Measurements from ENCODE around the gene ZCWPW1.

DNA sequence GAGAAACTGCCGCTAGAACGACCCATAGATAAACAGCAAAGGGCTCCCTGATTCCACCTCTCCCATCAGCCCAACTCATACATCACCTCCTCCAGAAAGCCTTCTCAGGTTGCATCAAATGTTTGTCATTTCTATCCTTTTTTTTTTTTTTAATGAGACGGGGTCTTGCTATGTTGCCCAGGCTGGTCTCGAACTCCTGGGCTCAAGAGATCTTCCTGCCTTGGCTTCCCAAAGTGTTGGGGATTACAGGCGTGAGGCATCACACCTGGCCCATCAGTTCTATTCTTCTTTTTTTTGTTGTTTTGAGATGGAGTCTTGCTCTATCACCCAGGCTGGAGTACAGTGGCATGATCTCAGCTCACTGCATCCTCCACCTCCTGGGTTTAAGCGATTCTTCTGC, 28.5 kb upstream of the ZCWPW1 start:
- TF ChIP-seq POLR2A (IDR thresholded peaks at IDR 0.05) (no peak), POLR2AphosphoS5 (IDR thresholded peaks at IDR 0.05) (no peak), EP300 (IDR thresholded peaks at IDR 0.05) (no peak)
- TF ChIP-seq, protein P1, sequence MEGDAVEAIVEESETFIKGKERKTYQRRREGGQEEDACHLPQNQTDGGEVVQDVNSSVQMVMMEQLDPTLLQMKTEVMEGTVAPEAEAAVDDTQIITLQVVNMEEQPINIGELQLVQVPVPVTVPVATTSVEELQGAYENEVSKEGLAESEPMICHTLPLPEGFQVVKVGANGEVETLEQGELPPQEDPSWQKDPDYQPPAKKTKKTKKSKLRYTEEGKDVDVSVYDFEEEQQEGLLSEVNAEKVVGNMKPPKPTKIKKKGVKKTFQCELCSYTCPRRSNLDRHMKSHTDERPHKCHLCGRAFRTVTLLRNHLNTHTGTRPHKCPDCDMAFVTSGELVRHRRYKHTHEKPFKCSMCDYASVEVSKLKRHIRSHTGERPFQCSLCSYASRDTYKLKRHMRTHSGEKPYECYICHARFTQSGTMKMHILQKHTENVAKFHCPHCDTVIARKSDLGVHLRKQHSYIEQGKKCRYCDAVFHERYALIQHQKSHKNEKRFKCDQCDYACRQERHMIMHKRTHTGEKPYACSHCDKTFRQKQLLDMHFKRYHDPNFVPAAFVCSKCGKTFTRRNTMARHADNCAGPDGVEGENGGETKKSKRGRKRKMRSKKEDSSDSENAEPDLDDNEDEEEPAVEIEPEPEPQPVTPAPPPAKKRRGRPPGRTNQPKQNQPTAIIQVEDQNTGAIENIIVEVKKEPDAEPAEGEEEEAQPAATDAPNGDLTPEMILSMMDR (IDR thresholded peaks at IDR 0.05) = no peak
